IMR-90 (cell line): Measurements from ENCODE around the gene NHLRC2. TPM values are rescaled to one million over a fixed set of nuclear protein-coding genes. Genes with fewer than 3 reads are reported as not detected.

Experiments
- ATAC-seq: fragments of 200-7000 bp; cut with Tn5 transposase; 2 replicates; pipeline ENCODE4 v1.9.1; 2020; ENCODE audit warnings: low read depth, mild to moderate bottlenecking, moderate library complexity
- BruUV-seq: library from RNA; stranded (reverse); fragments of 400-500 nt; replicated peaks from 2 replicates; lab custom pipeline; 2021; lab: Mats Ljungman, UMichigan
- CTCF ChIA-PET: fragments of 300-600 bp; formaldehyde crosslinking; extraction: SDS; loops from one replicate; lab custom pipeline; 2021; ENCODE audit warnings: antibody characterized with exemption; lab: Yijun Ruan, JAX
- POLR2A ChIA-PET: fragments of 300-600 bp; sonication (Branson Sonifier 250); formaldehyde crosslinking; loops from one replicate; lab custom pipeline; 2022; ENCODE audit warnings: antibody characterized with exemption; ENCODE audit not compliant: unreplicated experiment; lab: Charles Lee
- DNase-seq: peaks from one replicate; pipeline ENCODE4 v3.0.0; 2013
- H2AFZ ChIP-seq: replicated peaks from 2 replicates; pipeline ENCODE3; 2013; ENCODE audit warnings: low read length, mild to moderate bottlenecking; ENCODE audit not compliant: poor library complexity
- H2AK5ac ChIP-seq: 2 replicates; pipeline ENCODE4 v1.6.1; 2013; ENCODE audit warnings: low read depth, low read length, inconsistent platforms
- H2AK9ac ChIP-seq: replicated peaks from 2 replicates; pipeline ENCODE3; 2013; ENCODE audit warnings: mild to moderate bottlenecking, low read depth, low read length, moderate library complexity; ENCODE audit not compliant: poor library complexity
- H2BK120ac ChIP-seq: 2 replicates; pipeline ENCODE4 v1.6.1; 2013; ENCODE audit warnings: low read depth, low read length, inconsistent platforms
- H2BK15ac ChIP-seq: 3 replicates; pipeline ENCODE4 v1.6.1; 2013; ENCODE audit warnings: low read depth, low read length, inconsistent platforms
- H2BK20ac ChIP-seq: 2 replicates; pipeline ENCODE4 v1.6.1; 2013; ENCODE audit warnings: low read depth, mild to moderate bottlenecking, inconsistent platforms, low read length, moderate library complexity
- H2BK5ac ChIP-seq: 2 replicates; pipeline ENCODE4 v1.6.1; 2013; ENCODE audit warnings: mild to moderate bottlenecking, low read depth, low read length, inconsistent platforms; ENCODE audit not compliant: poor library complexity, severe bottlenecking
- H3K14ac ChIP-seq: replicated peaks from 2 replicates; pipeline ENCODE4 v1.6.1; 2013; ENCODE audit warnings: low read depth, low read length, inconsistent platforms
- H3K18ac ChIP-seq: 2 replicates; pipeline ENCODE4 v1.6.1; 2013; ENCODE audit warnings: low read depth, low read length, control low read depth
- H3K23ac ChIP-seq: 2 replicates; pipeline ENCODE4 v1.6.1; 2013; ENCODE audit warnings: low read depth, low read length, inconsistent platforms
- H3K27ac ChIP-seq: 2 replicates; pipeline ENCODE4 v1.5.1; 2013; ENCODE audit warnings: mild to moderate bottlenecking, control low read depth, low read length; ENCODE audit not compliant: insufficient read depth
- H3K27me3 ChIP-seq: 2 replicates; pipeline ENCODE4 v1.6.1; 2013; ENCODE audit warnings: low read length; ENCODE audit not compliant: control insufficient read depth, insufficient read depth
- H3K36me3 ChIP-seq: 2 replicates; pipeline ENCODE4 v1.6.1; 2013; ENCODE audit warnings: low read length, mixed read lengths; ENCODE audit not compliant: control insufficient read depth, insufficient read depth
- H3K4ac ChIP-seq: 2 replicates; pipeline ENCODE4 v1.6.1; 2013; ENCODE audit warnings: low read depth, low read length, inconsistent platforms
- H3K4me1 ChIP-seq: 2 replicates; pipeline ENCODE4 v1.6.1; 2013; ENCODE audit warnings: low read length, mixed read lengths; ENCODE audit not compliant: control insufficient read depth, insufficient read depth
- H3K4me2 ChIP-seq: 2 replicates; pipeline ENCODE4 v1.6.1; 2013; ENCODE audit warnings: low read depth, mild to moderate bottlenecking, control low read depth, low read length, moderate library complexity
- H3K4me3 ChIP-seq: 2 replicates; pipeline ENCODE4 v1.5.1; 2013; ENCODE audit warnings: low read depth, mild to moderate bottlenecking, control low read depth, low read length, moderate library complexity; ENCODE audit not compliant: insufficient read depth
- H3K56ac ChIP-seq: 2 replicates; pipeline ENCODE4 v1.6.1; 2013; ENCODE audit warnings: low read length, inconsistent platforms; ENCODE audit not compliant: insufficient read depth; ENCODE audit errors: extremely low read depth
- H3K79me1 ChIP-seq, 2 experiments: 2 replicates each; pipeline ENCODE4 v1.6.1; 2013; ENCODE audit warnings: low read length in 2 of 2, inconsistent platforms in 1 of 2, low read depth in 1 of 2
- H3K9ac ChIP-seq: 2 replicates; pipeline ENCODE4 v1.6.1; 2013; ENCODE audit warnings: low read depth, low read length, control low read depth
- H3K9me1 ChIP-seq: 2 replicates; pipeline ENCODE4 v1.6.1; 2013; ENCODE audit warnings: low read length, inconsistent platforms; ENCODE audit not compliant: insufficient read depth
- H3K9me3 ChIP-seq: 2 replicates; pipeline ENCODE4 v1.6.1; 2013; ENCODE audit warnings: low read length; ENCODE audit not compliant: control insufficient read depth, insufficient read depth
- H4K20me1 ChIP-seq: 2 replicates; pipeline ENCODE4 v1.6.1; 2013; ENCODE audit warnings: low read length, inconsistent platforms; ENCODE audit not compliant: insufficient read depth
- H4K5ac ChIP-seq: 2 replicates; pipeline ENCODE4 v1.6.1; 2013; ENCODE audit warnings: mild to moderate bottlenecking, low read depth, low read length, control low read depth
- H4K8ac ChIP-seq, 2 experiments: 2 replicates each; pipeline ENCODE4 v1.6.1; 2013; ENCODE audit warnings: low read depth in 2 of 2, low read length in 2 of 2, control low read depth in 1 of 2, inconsistent platforms in 1 of 2
- H4K91ac ChIP-seq: 2 replicates; pipeline ENCODE4 v1.6.1; 2013; ENCODE audit warnings: low read depth, low read length, inconsistent platforms; ENCODE audit not compliant: insufficient read depth
- BHLHE40 ChIP-seq: fragments of 150-350 bp; IDR thresholded peaks from 2 replicates; pipeline ENCODE4 v1.6.1; 2016; ENCODE audit warnings: mild to moderate bottlenecking, low read depth, low read length
- CEBPB ChIP-seq: IDR thresholded peaks from 2 replicates; pipeline ENCODE4 v1.6.1; 2012; ENCODE audit warnings: low read depth, low read length, improper control_type of control experiment
- CHD1 ChIP-seq: IDR thresholded peaks from 2 replicates; pipeline ENCODE4 v1.6.1; 2012; ENCODE audit warnings: low read depth, low read length, improper control_type of control experiment
- FOS ChIP-seq: fragments of 150-350 bp; IDR thresholded peaks from 2 replicates; pipeline ENCODE4 v1.6.1; 2016; ENCODE audit warnings: low read depth, low read length
- MAFK ChIP-seq: IDR thresholded peaks from 2 replicates; pipeline ENCODE4 v1.6.1; 2012; ENCODE audit warnings: low read depth, low read length, improper control_type of control experiment
- MXI1 ChIP-seq: IDR thresholded peaks from 2 replicates; pipeline ENCODE4 v1.6.1; 2012; ENCODE audit warnings: low read depth, mild to moderate bottlenecking, low read length, moderate library complexity, borderline replicate concordance
- POLR2A ChIP-seq: IDR thresholded peaks from 2 replicates; pipeline ENCODE4 v1.6.1; 2012; ENCODE audit warnings: mild to moderate bottlenecking, low read depth, low read length
- RAD21 ChIP-seq: IDR thresholded peaks from 2 replicates; pipeline ENCODE4 v1.6.1; 2012; ENCODE audit warnings: low read length, improper control_type of control experiment
- RCOR1 ChIP-seq: IDR thresholded peaks from 2 replicates; pipeline ENCODE4 v1.6.1; 2012; ENCODE audit warnings: mild to moderate bottlenecking, low read length, improper control_type of control experiment; ENCODE audit not compliant: insufficient replicate concordance
- SMC3 ChIP-seq: fragments of 150-350 bp; IDR thresholded peaks from 2 replicates; pipeline ENCODE4 v1.6.1; 2016; ENCODE audit warnings: low read depth, mild to moderate bottlenecking, antibody characterized with exemption, low read length, moderate library complexity
- USF2 ChIP-seq: fragments of 150-350 bp; IDR thresholded peaks from 2 replicates; pipeline ENCODE4 v1.6.1; 2017; ENCODE audit warnings: mild to moderate bottlenecking, antibody characterized with exemption, low read length, low read depth
- WGBS, 2 experiments: methylation state at CpG; one replicate each; pipeline versions ENCODE4 v1.1.5 to v1.1.7; 2013; ENCODE audit warnings: missing lambda C conversion rate in 2 of 2; ENCODE audit not compliant: insufficient read length in 1 of 2; ENCODE audit errors: extremely low coverage in 2 of 2; 5-methylcytosine and 5-hydroxymethylcytosine counted together
- dilution Hi-C: fragments of 300-500 bp; cut with HindIII; formaldehyde crosslinking; loops from one replicate; pipeline ENCODE4 v1.14.3; 2018; ENCODE audit warnings: low sequenced_read_pairs; ENCODE audit not compliant: unreplicated experiment
- in situ Hi-C: fragments of 300-500 bp; cut with MboI; formaldehyde crosslinking; loops from 3 replicates; pipeline ENCODE4 v1.14.3; 2019; ENCODE audit warnings: low sequenced_read_pairs, inconsistent platforms, mixed read lengths
- intact Hi-C: fragments of 100-400 bp; cut with micrococcal nuclease; formaldehyde crosslinking; loops from 2 replicates; pipeline ENCODE4 v1.10.0; 2022
- polyA plus RNA-seq, 3 experiments: library from polyadenylated mRNA; depleted of rRNA; stranded (reverse); fragments of >200 nt; gene quantifications; 2 replicates each; pipeline ENCODE4 v1.2.3, GENCODE V29; 2012; ENCODE audit warnings: low replicate concordance in 1 of 3
- total RNA-seq: library from RNA; depleted of rRNA; stranded (reverse); fragments of >200 nt; gene quantifications from 2 replicates; pipeline ENCODE4 v1.2.3, GENCODE V29; 2012
- TF ChIP-seq, protein P1 (sequence below): fragments of 150-350 bp; IDR thresholded peaks from 2 replicates; pipeline ENCODE4 v1.6.1; 2016; ENCODE audit warnings: low read depth, mild to moderate bottlenecking, low read length, moderate library complexity, borderline replicate concordance
- TF ChIP-seq, protein P2 (sequence below): conservative IDR thresholded peaks from 2 replicates; pipeline ENCODE4 v1.5.1; 2012; ENCODE audit warnings: mild to moderate bottlenecking, low read depth, low read length, improper control_type of control experiment

The NHLRC2 gene
- total and polyA plus RNA-seq, 2 of the 4 experiments (the other 2 are of a cell fraction) = 3.0 to 11.8 TPM

DNA sequence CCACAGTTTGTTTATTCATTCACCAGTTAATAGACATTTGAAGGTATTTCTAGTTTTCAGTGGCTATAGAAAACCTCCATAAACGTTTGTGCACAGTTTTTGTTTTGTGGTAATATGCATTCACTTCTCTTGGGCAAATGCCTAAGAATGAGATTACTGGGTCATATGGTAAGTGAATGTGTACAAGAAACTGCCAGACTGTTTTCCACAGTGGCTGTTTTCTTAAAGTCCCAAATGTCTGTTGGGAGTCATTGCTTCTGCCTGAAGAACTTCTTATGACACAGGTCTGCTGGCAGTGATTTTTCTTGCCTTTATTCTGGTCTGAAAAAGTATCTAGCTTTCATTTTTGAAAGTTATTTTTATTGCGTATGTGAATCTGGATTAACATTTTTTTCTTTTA, 35.5 kb downstream of the NHLRC2 start:
- H2AK9ac ChIP-seq = no peak overlapping the region
- dilution Hi-C loops = no loop called here
- no TSS peak for BruUV-seq

More for the DNA sequence above, 35.5 kb downstream of the NHLRC2 start:
- Histone ChIP-seq H3K36me3 (no peaks in the 10 kb centered on the region), H3K27ac (no peak overlapping the region), H3K9me3 (no peaks in the 10 kb centered on the region), H3K4me1 (no peaks in the 10 kb centered on the region), H2BK15ac (no peak overlapping the region), H3K4me2 (no peak overlapping the region), H2AK5ac (no peak overlapping the region), H2BK20ac (no peak overlapping the region), H3K18ac (no peak overlapping the region), H3K14ac (no peak overlapping the region), H3K4ac (no peak overlapping the region), H4K20me1 (no peaks in the 10 kb centered on the region), H3K56ac (no peak overlapping the region), H3K23ac (no peak overlapping the region), H2BK120ac (no peak overlapping the region), H3K9me1 (no peaks in the 10 kb centered on the region), H4K8ac (no peak overlapping the region), H3K9ac (no peak overlapping the region), H4K5ac (no peak overlapping the region), H3K79me1 (peaks cover 3% of the 10 kb centered on the region in 2 experiments; a peak in 1 of 4 replicates), H3K27me3 (no peaks in the 10 kb centered on the region), H3K4me3 (no peak overlapping the region), H2AFZ (no peak overlapping the region), H2BK5ac (no peak overlapping the region), H4K91ac (no peak overlapping the region)
- intact Hi-C loops (no loop called here), in situ Hi-C loops (no loop called here)
- DNase-seq = no peak
- no peak for ATAC-seq
- ChIA-PET POLR2A (no interaction called here), CTCF (no interaction called here)
- no CpG with 5 or more reads among the region's 2 CpGs for WGBS, 2 experiments
- TF ChIP-seq USF2 (no peak), POLR2A (no peak), RAD21 (no peak), MAFK (no peak), FOS (no peak), MXI1 (no peak), SMC3 (no peak), RCOR1 (no peak), CEBPB (no peak), CHD1 (no peak), BHLHE40 (no peak)
- TF ChIP-seq, protein P1, sequence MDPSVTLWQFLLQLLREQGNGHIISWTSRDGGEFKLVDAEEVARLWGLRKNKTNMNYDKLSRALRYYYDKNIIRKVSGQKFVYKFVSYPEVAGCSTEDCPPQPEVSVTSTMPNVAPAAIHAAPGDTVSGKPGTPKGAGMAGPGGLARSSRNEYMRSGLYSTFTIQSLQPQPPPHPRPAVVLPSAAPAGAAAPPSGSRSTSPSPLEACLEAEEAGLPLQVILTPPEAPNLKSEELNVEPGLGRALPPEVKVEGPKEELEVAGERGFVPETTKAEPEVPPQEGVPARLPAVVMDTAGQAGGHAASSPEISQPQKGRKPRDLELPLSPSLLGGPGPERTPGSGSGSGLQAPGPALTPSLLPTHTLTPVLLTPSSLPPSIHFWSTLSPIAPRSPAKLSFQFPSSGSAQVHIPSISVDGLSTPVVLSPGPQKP = no peak
- TF ChIP-seq, protein P2, sequence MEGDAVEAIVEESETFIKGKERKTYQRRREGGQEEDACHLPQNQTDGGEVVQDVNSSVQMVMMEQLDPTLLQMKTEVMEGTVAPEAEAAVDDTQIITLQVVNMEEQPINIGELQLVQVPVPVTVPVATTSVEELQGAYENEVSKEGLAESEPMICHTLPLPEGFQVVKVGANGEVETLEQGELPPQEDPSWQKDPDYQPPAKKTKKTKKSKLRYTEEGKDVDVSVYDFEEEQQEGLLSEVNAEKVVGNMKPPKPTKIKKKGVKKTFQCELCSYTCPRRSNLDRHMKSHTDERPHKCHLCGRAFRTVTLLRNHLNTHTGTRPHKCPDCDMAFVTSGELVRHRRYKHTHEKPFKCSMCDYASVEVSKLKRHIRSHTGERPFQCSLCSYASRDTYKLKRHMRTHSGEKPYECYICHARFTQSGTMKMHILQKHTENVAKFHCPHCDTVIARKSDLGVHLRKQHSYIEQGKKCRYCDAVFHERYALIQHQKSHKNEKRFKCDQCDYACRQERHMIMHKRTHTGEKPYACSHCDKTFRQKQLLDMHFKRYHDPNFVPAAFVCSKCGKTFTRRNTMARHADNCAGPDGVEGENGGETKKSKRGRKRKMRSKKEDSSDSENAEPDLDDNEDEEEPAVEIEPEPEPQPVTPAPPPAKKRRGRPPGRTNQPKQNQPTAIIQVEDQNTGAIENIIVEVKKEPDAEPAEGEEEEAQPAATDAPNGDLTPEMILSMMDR = no peak
